SK-N-MC (cell line): ENCODE results near the gene TGIF2.
A peak's percentile ranks its signal among the peaks of the same experiment; 100 is the strongest.

Experiments
- DNase-seq: peaks from one replicate; pipeline ENCODE4 v3.0.0-alpha.2; 2011; ENCODE audit warnings: low read depth, low spot score
- H3K27ac ChIP-seq: fragments of 200-600 bp; sonication (generic); 2 replicates; pipeline ENCODE4 v1.5.1; 2016; ENCODE audit warnings: mixed run types
- H3K36me3 ChIP-seq: fragments of 200-600 bp; sonication (generic); 2 replicates; pipeline ENCODE4 v1.6.1; 2017; ENCODE audit warnings: antibody characterized with exemption, low read length, mixed read lengths; ENCODE audit not compliant: insufficient read depth
- H3K4me3 ChIP-seq: fragments of 200-600 bp; sonication (generic); 2 replicates; pipeline ENCODE4 v1.5.1; 2016
- H3K9ac ChIP-seq: fragments of 200-600 bp; sonication (generic); 2 replicates; pipeline ENCODE4 v1.8.0; 2017; ENCODE audit warnings: mixed run types, mixed read lengths; ENCODE audit not compliant: insufficient read length
- H3K9me3 ChIP-seq: fragments of 200-600 bp; sonication (generic); 2 replicates; pipeline ENCODE4 v1.6.1; 2017; ENCODE audit warnings: low read depth, mild to moderate bottlenecking, antibody characterized with exemption, low read length, moderate library complexity, mixed read lengths
- EZH2 ChIP-seq: fragments of 200-600 bp; sonication (generic); IDR thresholded peaks from one replicate; pipeline ENCODE4 v1.6.1; 2017; ENCODE audit warnings: antibody characterized with exemption
- FOXP2 ChIP-seq: optimal IDR thresholded peaks from 2 replicates; pipeline ENCODE3; 2011; ENCODE audit warnings: mild to moderate bottlenecking, moderate library complexity; ENCODE audit not compliant: insufficient read depth; ENCODE audit errors: extremely low read length, control extremely low read depth
- POLR2AphosphoS5 ChIP-seq: IDR thresholded peaks from 2 replicates; pipeline ENCODE4 v1.6.1; 2012; ENCODE audit warnings: mild to moderate bottlenecking, low read depth, low read length, borderline replicate concordance

The TGIF2 gene

GRCh38 chr20:36582322-36582721 lies 8.9 kb downstream of the TGIF2 start:
- Histone ChIP-seq H3K27ac (no peak overlapping the region), H3K4me3 (no peak overlapping the region), H3K36me3 (peaks cover 59% of the 10 kb centered on the region), H3K9ac (no peak overlapping the region), H3K9me3 (no peaks in the 10 kb centered on the region)
- TF ChIP-seq FOXP2 (no peak), POLR2AphosphoS5 (no peak)
- no peak for DNase-seq

GRCh38 chr20:36582821-36583220 lies 9.4 kb downstream of the TGIF2 start:
- Histone ChIP-seq H3K9ac (no peak overlapping the region), H3K36me3 (peaks cover 62% of the 10 kb centered on the region), H3K4me3 (no peak overlapping the region), H3K27ac (no peak overlapping the region), H3K9me3 (no peaks in the 10 kb centered on the region)
- no peak for DNase-seq
- no peak for TF ChIP-seq POLR2AphosphoS5
- TF ChIP-seq FOXP2, result no peak
- no peak for TF ChIP-seq EZH2

- Histone ChIP-seq H3K9ac (no peak overlapping the region), H3K36me3 (peaks cover 60% of the 10 kb centered on the region), H3K9me3 (no peaks in the 10 kb centered on the region), H3K27ac (no peak overlapping the region), H3K4me3 (no peak overlapping the region)
- no peak for DNase-seq
- no peak for TF ChIP-seq FOXP2
- 0 out of 2 replicates have a peak, but pooled peaks have one; percentile 7 for TF ChIP-seq POLR2AphosphoS5
These were observed 10.7 kb downstream of the TGIF2 start for GRCh38 chr20:36584018-36584481.

GRCh38 chr20:36585410-36586125 lies 12.2 kb downstream of the TGIF2 start:
- TF ChIP-seq FOXP2 (no peak), POLR2AphosphoS5 (peak; percentile 45; the same call in 1 of the 2 replicates)
- H3K9me3 ChIP-seq, result no peaks in the 10 kb centered on the region
- peak overlapping the region; percentile 75 for H3K27ac ChIP-seq
- H3K36me3 ChIP-seq, result peaks cover 50% of the 10 kb centered on the region
- no peak overlapping the region for H3K9ac ChIP-seq
- peak overlapping the region; percentile 57 for H3K4me3 ChIP-seq
- peak; percentile 99 for DNase-seq

DNA sequence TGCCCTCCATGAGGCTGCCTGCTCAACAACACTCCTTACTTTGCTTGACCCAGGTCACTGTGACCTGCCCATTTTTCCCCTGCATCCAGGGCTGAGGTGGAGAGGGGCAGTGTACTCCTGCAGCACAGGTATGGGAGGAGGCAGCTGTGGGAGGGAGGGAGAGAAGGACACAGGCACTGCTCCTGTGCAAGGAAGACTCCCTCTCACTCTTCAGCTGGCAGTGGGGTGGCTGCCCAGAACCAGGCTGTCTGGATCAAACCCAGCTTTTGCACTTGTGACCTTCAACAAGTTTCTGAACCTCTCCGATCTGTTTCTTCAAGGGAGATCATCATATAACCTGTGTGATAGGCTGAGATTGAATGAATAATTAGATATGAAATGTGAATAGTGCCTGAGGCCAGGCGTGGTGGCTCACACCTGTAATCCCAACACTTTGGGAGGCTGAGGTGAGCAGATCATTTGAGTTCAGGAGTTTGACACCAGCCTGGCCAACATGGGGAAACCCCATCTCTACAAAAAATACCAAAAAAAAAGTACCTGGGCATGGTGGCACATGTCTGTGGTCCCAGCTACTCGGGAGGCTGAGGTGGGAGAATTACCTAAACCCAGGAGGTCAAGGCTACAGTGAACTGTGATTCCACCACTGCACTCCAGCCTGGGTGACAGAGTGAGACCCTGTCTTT lies 14.1 kb downstream of the TGIF2 start:
- Histone ChIP-seq H3K9me3 (no peaks in the 10 kb centered on the region), H3K9ac (no peak overlapping the region), H3K4me3 (no peak overlapping the region), H3K27ac (no peak overlapping the region), H3K36me3 (peaks cover 52% of the 10 kb centered on the region)
- DNase-seq, result no peak
- TF ChIP-seq POLR2AphosphoS5, result no peak; the same call in 1 of the 2 replicates
- no peak for TF ChIP-seq FOXP2
- no peak for TF ChIP-seq EZH2

DNA sequence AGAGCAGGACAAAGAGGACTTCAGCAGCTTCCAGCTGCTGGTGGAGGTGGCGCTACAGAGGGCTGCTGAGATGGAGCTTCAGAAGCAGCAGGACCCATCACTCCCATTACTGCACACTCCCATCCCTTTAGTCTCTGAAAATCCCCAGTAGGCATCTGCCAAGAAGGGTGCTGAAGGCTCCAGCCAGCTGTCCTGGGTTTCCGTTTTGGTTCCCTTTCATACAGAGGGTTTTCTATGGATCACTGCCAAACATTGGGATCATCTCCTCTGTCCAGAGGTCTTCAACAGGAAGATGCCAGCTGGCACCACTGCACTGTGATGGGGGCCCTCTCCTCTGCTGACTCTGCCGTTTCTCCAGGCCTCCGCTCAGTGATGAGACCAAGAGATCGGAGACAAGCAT lies 17.9 kb downstream of the TGIF2 start:
- peak overlapping the region; percentile 60 for H3K27ac ChIP-seq
- H3K9me3 ChIP-seq, result no peaks in the 10 kb centered on the region
- peaks cover 62% of the 10 kb centered on the region for H3K36me3 ChIP-seq
- no peak overlapping the region for H3K9ac ChIP-seq
- DNase-seq, result no peak
- H3K4me3 ChIP-seq, result no peak overlapping the region
- no peak for TF ChIP-seq FOXP2
- no peak for TF ChIP-seq EZH2
- TF ChIP-seq POLR2AphosphoS5, result no peak

- TF ChIP-seq POLR2AphosphoS5 (no peak), FOXP2 (no peak), EZH2 (no peak)
- peaks cover 57% of the 10 kb centered on the region for H3K36me3 ChIP-seq
- no peaks in the 10 kb centered on the region for H3K9me3 ChIP-seq
- no peak overlapping the region for H3K4me3 ChIP-seq
- H3K27ac ChIP-seq, result peak overlapping the region; percentile 60
- no peak overlapping the region for H3K9ac ChIP-seq
- no peak for DNase-seq
These were observed 18.7 kb downstream of the TGIF2 start for GRCh38 chr20:36591854-36592641.

- Histone ChIP-seq H3K9ac (no peak overlapping the region), H3K9me3 (no peaks in the 10 kb centered on the region), H3K27ac (no peak overlapping the region), H3K4me3 (no peak overlapping the region), H3K36me3 (peaks cover 49% of the 10 kb centered on the region)
- DNase-seq, result no peak
- peak; percentile 12; the same call in 1 of the 2 replicates for TF ChIP-seq POLR2AphosphoS5
- TF ChIP-seq FOXP2, result no peak
These were observed 20.0 kb downstream of the TGIF2 start for GRCh38 chr20:36593347-36593929.

- no peak overlapping the region for H3K4me3 ChIP-seq
- DNase-seq, result no peak
- H3K36me3 ChIP-seq, result no peaks in the 10 kb centered on the region
- H3K9me3 ChIP-seq, result no peaks in the 10 kb centered on the region
- H3K9ac ChIP-seq, result no peak overlapping the region
- H3K27ac ChIP-seq, result no peak overlapping the region
- TF ChIP-seq EZH2, result no peak
- no peak for TF ChIP-seq FOXP2
- TF ChIP-seq POLR2AphosphoS5, result no peak
These were observed 26.5 kb downstream of the TGIF2 start for GRCh38 chr20:36599912-36600345.
